Erythroblast (primary cell): Measurements from ENCODE around the gene ZNF83.
"Not testable (repeated sequence)": the region's sequence is repeated elsewhere in the genome, so short reads cannot be mapped to it uniquely, and the experiment has no call there.

Experiments
- GATA1 ChIP-seq: IDR thresholded peaks from 2 replicates; pipeline ENCODE4 v1.6.1; 2011; ENCODE audit warnings: low read depth, mild to moderate bottlenecking, control low read depth, low read length, moderate library complexity
- POLR2A ChIP-seq: IDR thresholded peaks from 2 replicates; pipeline ENCODE4 v1.6.1; 2011; ENCODE audit warnings: mild to moderate bottlenecking, low read length

GRCh38 chr19:52681216-52681615 lies 43.1 kb upstream of the ZNF83 start:
- not testable (repeated sequence) for TF ChIP-seq POLR2A, GATA1
